ENCODE measurements around the gene MACO1.

DNA sequence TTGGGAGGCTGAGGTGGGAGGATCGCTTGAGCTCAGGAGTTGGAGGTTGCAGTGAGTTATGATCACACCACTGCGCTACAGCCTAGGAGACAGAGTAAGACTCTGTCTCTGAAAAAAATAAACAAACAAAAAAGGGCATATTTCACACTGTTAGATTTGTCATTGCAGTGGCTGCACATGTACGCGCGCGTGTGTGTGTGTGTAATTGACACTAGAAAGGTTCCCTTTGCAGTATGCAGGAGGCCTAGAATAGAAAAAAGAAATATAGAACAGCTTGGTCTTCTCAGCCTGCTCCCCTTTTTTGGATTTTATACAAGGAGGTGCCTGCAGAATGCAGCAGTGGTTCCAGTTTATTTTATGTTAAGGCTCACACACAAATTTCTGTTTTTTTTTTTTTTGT lies 8.6 kb downstream of the MACO1 start:
- TF ChIP-seq, protein P1, sequence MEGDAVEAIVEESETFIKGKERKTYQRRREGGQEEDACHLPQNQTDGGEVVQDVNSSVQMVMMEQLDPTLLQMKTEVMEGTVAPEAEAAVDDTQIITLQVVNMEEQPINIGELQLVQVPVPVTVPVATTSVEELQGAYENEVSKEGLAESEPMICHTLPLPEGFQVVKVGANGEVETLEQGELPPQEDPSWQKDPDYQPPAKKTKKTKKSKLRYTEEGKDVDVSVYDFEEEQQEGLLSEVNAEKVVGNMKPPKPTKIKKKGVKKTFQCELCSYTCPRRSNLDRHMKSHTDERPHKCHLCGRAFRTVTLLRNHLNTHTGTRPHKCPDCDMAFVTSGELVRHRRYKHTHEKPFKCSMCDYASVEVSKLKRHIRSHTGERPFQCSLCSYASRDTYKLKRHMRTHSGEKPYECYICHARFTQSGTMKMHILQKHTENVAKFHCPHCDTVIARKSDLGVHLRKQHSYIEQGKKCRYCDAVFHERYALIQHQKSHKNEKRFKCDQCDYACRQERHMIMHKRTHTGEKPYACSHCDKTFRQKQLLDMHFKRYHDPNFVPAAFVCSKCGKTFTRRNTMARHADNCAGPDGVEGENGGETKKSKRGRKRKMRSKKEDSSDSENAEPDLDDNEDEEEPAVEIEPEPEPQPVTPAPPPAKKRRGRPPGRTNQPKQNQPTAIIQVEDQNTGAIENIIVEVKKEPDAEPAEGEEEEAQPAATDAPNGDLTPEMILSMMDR (IDR thresholded peaks at IDR 0.05): no peak
- no peak for TF ChIP-seq POLR2A (IDR thresholded peaks at IDR 0.05)

Measured in thyroid gland (tissue), 4 donors.